ENCODE data around the gene LYPD4.

Gene LYPD4

GRCh38 chr19:41864374-41864773, 19.9 kb upstream of the LYPD4 start:
- Mint-ChIP-seq H3K9me3 (no peaks in the 10 kb centered on the region), H3K4me3 (peak overlapping the region; percentile 75), H3K27me3 (no peaks in the 10 kb centered on the region), H3K4me1 (ENCODE audit: low read depth) (peaks cover 77% of the 10 kb centered on the region), H3K27ac (peak overlapping the region; percentile 98), H3K36me3 (ENCODE audit: low read depth) (peaks cover 78% of the 10 kb centered on the region)

GRCh38 chr19:41863209-41863931, 18.9 kb upstream of the LYPD4 start:
- peak overlapping the region; percentile 93 for H3K4me3 Mint-ChIP-seq
- H3K4me1 Mint-ChIP-seq (ENCODE audit: low read depth), result peaks cover 72% of the 10 kb centered on the region
- H3K27ac Mint-ChIP-seq, result peak overlapping the region; percentile 98
- no peaks in the 10 kb centered on the region for H3K9me3 Mint-ChIP-seq
- no peaks in the 10 kb centered on the region for H3K27me3 Mint-ChIP-seq
- H3K36me3 Mint-ChIP-seq (ENCODE audit: low read depth), result peaks cover 68% of the 10 kb centered on the region

DNA sequence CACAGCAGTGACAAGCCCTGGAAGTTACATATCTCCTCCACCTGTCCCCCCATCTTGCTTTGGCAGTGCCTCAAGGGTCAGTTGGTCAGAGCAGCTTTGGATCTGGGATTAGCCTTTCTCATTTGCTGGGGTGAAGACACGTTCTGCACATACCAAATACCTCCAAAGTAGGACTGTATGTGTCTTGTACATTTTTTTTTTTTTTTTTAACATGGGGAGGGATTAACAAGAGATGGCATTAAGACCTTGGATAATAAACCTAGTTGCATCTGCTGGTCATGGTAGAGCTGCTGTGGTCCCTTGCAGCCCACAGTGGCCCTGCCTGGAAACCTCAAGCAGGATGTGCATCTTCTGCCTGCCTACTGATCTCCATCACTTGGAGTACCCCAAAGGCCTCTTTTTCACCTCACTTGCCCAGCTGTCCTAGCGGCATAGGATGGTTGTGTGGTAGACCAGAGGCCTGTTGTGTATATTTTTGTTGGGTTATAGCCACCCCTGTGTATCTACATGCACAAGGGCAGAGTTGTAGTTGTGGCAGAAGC, 18.0 kb upstream of the LYPD4 start:
- H3K27me3 Mint-ChIP-seq, result no peaks in the 10 kb centered on the region
- peak overlapping the region; percentile 93 for H3K4me3 Mint-ChIP-seq
- H3K9me3 Mint-ChIP-seq, result no peaks in the 10 kb centered on the region
- H3K36me3 Mint-ChIP-seq (ENCODE audit: low read depth), result peaks cover 60% of the 10 kb centered on the region
- H3K4me1 Mint-ChIP-seq (ENCODE audit: low read depth), result peaks cover 64% of the 10 kb centered on the region
- peak overlapping the region; percentile 98 for H3K27ac Mint-ChIP-seq

GRCh38 chr19:41861846-41862245, 17.4 kb upstream of the LYPD4 start:
- Mint-ChIP-seq H3K36me3 (ENCODE audit: low read depth) (peaks cover 59% of the 10 kb centered on the region), H3K9me3 (no peaks in the 10 kb centered on the region), H3K4me3 (peak overlapping the region; percentile 93), H3K27ac (peak overlapping the region; percentile 98), H3K4me1 (ENCODE audit: low read depth) (peaks cover 58% of the 10 kb centered on the region), H3K27me3 (no peaks in the 10 kb centered on the region)

DNA sequence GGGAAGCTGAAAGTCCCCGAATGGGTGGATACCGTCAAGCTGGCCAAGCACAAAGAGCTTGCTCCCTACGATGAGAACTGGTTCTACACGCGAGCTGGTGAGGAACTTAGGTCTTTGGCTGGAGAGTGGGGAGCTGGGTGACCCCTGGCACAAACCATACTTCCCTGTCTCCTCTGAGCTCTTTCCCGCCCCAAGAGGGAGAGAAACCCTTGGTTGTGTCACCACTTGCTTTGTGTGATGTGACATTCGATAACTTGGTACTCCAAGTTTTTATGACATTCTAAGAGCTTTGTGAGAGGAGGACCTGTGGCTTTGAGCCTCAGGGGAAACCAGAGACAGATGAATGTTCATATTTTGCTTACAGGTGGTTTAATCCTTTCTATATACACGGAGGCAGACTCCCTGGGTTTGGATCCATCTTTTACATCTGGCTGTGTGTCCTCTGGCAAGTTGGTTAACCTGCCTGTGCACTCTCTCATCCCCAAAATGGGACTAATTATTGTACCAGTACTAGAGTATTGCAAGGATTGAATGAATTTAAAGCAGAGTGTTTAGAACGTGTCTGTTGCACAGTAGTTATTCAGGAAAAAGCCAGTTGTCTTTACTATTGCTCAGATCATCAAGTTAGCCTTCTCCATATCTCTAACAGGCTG, 16.8 kb upstream of the LYPD4 start:
- H3K27ac Mint-ChIP-seq, result peak overlapping the region; percentile 98
- H3K4me1 Mint-ChIP-seq (ENCODE audit: low read depth), result peaks cover 52% of the 10 kb centered on the region
- H3K36me3 Mint-ChIP-seq (ENCODE audit: low read depth), result peaks cover 54% of the 10 kb centered on the region
- H3K9me3 Mint-ChIP-seq, result no peaks in the 10 kb centered on the region
- H3K4me3 Mint-ChIP-seq, result peak overlapping the region; percentile 93
- no peaks in the 10 kb centered on the region for H3K27me3 Mint-ChIP-seq

DNA sequence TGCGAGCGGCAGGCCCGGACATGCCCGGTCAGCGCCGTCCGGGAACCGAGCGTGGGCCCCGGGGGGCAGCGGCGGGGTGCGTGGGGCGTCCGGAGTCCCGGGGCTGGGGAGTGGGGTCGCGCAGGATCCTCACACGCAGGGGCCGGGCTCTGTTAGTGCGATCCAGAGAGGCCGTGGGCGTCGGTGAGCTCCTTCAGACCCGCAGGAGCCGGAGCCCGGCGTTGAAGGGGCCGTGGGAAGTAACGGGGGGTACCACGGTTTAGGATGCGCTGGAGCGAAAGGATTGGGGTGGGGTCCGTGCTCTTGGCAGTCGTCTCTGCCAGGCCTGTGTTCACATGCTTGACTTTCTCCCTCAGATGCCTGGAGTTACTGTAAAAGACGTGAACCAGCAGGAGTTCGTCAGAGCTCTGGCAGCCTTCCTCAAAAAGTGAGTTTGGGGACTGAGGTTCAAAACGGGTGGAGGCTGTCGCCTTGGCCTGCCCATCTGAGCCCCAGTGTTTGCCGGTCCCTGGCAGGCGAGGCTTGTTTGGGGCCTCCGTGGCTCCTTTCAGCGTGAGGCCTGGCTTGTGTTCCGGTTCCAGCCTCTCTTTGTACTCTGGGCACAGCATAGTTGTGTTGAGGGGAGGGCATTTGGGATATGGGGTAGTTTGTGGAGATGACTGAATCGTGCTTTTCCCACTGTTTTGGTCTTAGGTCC, 16.1 kb upstream of the LYPD4 start:
- peak overlapping the region; percentile 98 for H3K27ac Mint-ChIP-seq
- no peaks in the 10 kb centered on the region for H3K27me3 Mint-ChIP-seq
- peaks cover 50% of the 10 kb centered on the region for H3K36me3 Mint-ChIP-seq (ENCODE audit: low read depth)
- peak overlapping the region; percentile 93 for H3K4me3 Mint-ChIP-seq
- H3K9me3 Mint-ChIP-seq, result no peaks in the 10 kb centered on the region
- H3K4me1 Mint-ChIP-seq (ENCODE audit: low read depth), result peaks cover 47% of the 10 kb centered on the region

- Mint-ChIP-seq H3K36me3 (ENCODE audit: low read depth) (peaks cover 45% of the 10 kb centered on the region), H3K27me3 (no peaks in the 10 kb centered on the region), H3K9me3 (no peaks in the 10 kb centered on the region), H3K27ac (peak within 1 kb of the TSS; percentile 98), H3K4me3 (peak within 1 kb of the TSS; percentile 93), H3K4me1 (ENCODE audit: low read depth) (peaks cover 42% of the 10 kb centered on the region)
Measured at GRCh38 chr19:41859618-41860418, 15.3 kb upstream of the LYPD4 start, which contains the start of gene RPS19. RPS19 (plus strand) TSS chr19:41860255; CDS start chr19:41860775, 520 bp downstream.

DNA sequence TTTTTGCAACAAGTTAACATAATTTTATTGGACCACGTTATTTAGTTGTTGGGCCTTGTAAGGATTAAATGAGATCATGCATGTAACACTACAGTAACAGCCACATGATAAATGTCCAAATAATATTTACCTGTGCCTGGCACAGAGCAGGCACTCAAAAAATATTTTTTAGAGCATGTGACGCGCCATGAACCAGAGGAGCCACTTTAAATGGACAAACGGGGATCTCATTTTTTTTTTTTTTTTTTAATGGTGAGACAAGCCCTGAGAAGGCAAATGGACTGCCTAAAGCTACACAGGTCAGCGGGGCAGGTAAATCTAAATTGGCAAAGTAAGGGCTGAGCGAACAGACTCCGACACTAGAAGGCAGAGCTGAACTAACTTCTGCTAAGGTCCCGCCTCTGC, 14.7 kb upstream of the LYPD4 start:
- no peaks in the 10 kb centered on the region for H3K9me3 Mint-ChIP-seq
- no peaks in the 10 kb centered on the region for H3K27me3 Mint-ChIP-seq
- H3K36me3 Mint-ChIP-seq (ENCODE audit: low read depth), result peaks cover 39% of the 10 kb centered on the region
- H3K4me3 Mint-ChIP-seq, result peak overlapping the region; percentile 93
- peaks cover 36% of the 10 kb centered on the region for H3K4me1 Mint-ChIP-seq (ENCODE audit: low read depth)
- H3K27ac Mint-ChIP-seq, result peak overlapping the region; percentile 98

- Mint-ChIP-seq H3K27me3 (peaks cover 5% of the 10 kb centered on the region), H3K36me3 (ENCODE audit: low read depth) (no peaks in the 10 kb centered on the region), H3K27ac (no peak overlapping the region), H3K4me3 (no peak overlapping the region), H3K9me3 (no peaks in the 10 kb centered on the region), H3K4me1 (ENCODE audit: low read depth) (no peaks in the 10 kb centered on the region)
Measured at GRCh38 chr19:41853768-41854167, 9.3 kb upstream of the LYPD4 start.

DNA sequence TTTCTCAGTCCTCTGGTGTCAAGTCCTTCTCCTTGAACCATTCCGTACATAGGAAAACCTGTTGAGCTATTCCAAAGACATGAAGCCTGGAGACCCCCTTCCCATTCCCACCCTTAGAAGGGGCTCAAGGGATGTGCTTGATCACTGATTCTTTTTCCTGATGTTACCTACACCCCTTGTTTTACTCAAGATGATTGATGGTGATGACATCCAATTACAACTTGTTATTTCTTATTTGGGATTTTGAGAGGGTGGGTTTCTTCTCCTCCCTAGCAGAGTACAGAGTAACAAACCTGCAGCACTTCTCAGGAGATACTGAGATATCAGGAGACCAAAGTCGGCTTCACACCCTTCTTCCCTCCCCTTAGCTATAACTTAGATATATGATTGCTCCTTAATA, 8.9 kb upstream of the LYPD4 start:
- Mint-ChIP-seq H3K9me3 (no peaks in the 10 kb centered on the region), H3K36me3 (ENCODE audit: low read depth) (no peaks in the 10 kb centered on the region), H3K4me3 (no peak overlapping the region), H3K27me3 (peaks cover 5% of the 10 kb centered on the region), H3K27ac (no peak overlapping the region), H3K4me1 (ENCODE audit: low read depth) (no peaks in the 10 kb centered on the region)

DNA sequence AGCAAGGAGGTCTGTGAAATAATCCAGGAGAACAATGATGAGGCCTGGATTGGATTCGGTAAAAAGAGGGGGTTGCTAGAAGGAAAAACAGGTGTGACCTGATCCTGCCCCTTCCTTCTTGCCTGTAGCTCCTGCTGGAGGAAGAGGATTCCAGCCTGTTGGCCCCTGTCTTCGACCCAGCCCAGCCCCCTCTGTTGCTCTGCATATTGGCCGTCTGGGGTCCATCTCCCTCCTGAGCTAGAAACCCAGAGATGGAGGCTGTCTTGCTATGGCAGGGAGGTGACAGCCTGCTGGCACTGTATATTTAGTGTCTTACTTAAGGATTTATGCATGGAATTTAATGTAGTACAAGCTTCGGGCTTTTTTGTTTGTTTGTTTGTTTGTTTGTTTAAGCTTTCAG, 7.0 kb upstream of the LYPD4 start:
- H3K4me3 Mint-ChIP-seq, result no peak overlapping the region
- H3K27me3 Mint-ChIP-seq, result peaks cover 5% of the 10 kb centered on the region
- no peaks in the 10 kb centered on the region for H3K4me1 Mint-ChIP-seq (ENCODE audit: low read depth)
- no peaks in the 10 kb centered on the region for H3K36me3 Mint-ChIP-seq (ENCODE audit: low read depth)
- H3K9me3 Mint-ChIP-seq, result no peaks in the 10 kb centered on the region
- no peak overlapping the region for H3K27ac Mint-ChIP-seq

- H3K4me3 Mint-ChIP-seq, result no peak overlapping the region
- no peaks in the 10 kb centered on the region for H3K36me3 Mint-ChIP-seq (ENCODE audit: low read depth)
Measured at GRCh38 chr19:41850381-41850780, 5.9 kb upstream of the LYPD4 start.

DNA sequence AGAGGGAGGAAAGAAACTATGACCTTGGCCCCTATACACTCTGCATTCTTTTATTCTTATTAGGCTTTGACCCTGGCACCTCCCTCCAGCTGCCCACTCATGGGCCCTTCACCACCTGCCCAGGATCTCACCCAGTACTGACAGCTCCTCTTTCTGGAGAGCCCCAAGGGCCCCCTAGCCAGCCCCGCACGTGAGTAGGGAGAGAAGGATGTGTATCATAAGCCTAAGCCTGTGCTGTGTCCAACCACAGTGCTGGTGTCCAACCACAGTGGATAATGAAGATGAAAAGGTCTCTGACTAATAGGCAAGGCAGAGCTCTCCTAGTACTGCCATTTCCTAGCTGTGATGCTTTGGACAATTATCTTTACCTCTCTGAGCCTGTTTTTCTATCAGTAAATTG, 4.6 kb upstream of the LYPD4 start:
- Mint-ChIP-seq H3K4me3 (no peak overlapping the region), H3K27me3 (peaks cover 5% of the 10 kb centered on the region), H3K36me3 (ENCODE audit: low read depth) (no peaks in the 10 kb centered on the region), H3K9me3 (no peaks in the 10 kb centered on the region), H3K4me1 (ENCODE audit: low read depth) (no peaks in the 10 kb centered on the region), H3K27ac (no peak overlapping the region)

More at GRCh38 chr19:41850381-41850780, 5.9 kb upstream of the LYPD4 start:
- H3K4me1 Mint-ChIP-seq (ENCODE audit: low read depth), result no peaks in the 10 kb centered on the region
- no peak overlapping the region for H3K27ac Mint-ChIP-seq
- H3K27me3 Mint-ChIP-seq, result peaks cover 5% of the 10 kb centered on the region
- no peaks in the 10 kb centered on the region for H3K9me3 Mint-ChIP-seq

GRCh38 chr19:41848666-41849065, 4.2 kb upstream of the LYPD4 start:
- no peak overlapping the region for H3K4me3 Mint-ChIP-seq
- no peaks in the 10 kb centered on the region for H3K9me3 Mint-ChIP-seq
- no peak overlapping the region for H3K27ac Mint-ChIP-seq
- no peaks in the 10 kb centered on the region for H3K36me3 Mint-ChIP-seq (ENCODE audit: low read depth)
- no peaks in the 10 kb centered on the region for H3K4me1 Mint-ChIP-seq (ENCODE audit: low read depth)
- peaks cover 7% of the 10 kb centered on the region for H3K27me3 Mint-ChIP-seq
